ENCODE measurements around the gene APOE. TPM values are rescaled to one million over a fixed set of nuclear protein-coding genes. Genes with fewer than 3 reads are reported as not detected.
A peak's percentile ranks its signal among the peaks of the same experiment; 100 is the strongest.

Gene APOE
- total and polyA plus RNA-seq, 2 of the 13 experiments (the other 11 are each of a cell fraction or from before 2014, with no cell fraction given), result 1,328 to 1,470 TPM

- TF ChIP-seq, protein P1, sequence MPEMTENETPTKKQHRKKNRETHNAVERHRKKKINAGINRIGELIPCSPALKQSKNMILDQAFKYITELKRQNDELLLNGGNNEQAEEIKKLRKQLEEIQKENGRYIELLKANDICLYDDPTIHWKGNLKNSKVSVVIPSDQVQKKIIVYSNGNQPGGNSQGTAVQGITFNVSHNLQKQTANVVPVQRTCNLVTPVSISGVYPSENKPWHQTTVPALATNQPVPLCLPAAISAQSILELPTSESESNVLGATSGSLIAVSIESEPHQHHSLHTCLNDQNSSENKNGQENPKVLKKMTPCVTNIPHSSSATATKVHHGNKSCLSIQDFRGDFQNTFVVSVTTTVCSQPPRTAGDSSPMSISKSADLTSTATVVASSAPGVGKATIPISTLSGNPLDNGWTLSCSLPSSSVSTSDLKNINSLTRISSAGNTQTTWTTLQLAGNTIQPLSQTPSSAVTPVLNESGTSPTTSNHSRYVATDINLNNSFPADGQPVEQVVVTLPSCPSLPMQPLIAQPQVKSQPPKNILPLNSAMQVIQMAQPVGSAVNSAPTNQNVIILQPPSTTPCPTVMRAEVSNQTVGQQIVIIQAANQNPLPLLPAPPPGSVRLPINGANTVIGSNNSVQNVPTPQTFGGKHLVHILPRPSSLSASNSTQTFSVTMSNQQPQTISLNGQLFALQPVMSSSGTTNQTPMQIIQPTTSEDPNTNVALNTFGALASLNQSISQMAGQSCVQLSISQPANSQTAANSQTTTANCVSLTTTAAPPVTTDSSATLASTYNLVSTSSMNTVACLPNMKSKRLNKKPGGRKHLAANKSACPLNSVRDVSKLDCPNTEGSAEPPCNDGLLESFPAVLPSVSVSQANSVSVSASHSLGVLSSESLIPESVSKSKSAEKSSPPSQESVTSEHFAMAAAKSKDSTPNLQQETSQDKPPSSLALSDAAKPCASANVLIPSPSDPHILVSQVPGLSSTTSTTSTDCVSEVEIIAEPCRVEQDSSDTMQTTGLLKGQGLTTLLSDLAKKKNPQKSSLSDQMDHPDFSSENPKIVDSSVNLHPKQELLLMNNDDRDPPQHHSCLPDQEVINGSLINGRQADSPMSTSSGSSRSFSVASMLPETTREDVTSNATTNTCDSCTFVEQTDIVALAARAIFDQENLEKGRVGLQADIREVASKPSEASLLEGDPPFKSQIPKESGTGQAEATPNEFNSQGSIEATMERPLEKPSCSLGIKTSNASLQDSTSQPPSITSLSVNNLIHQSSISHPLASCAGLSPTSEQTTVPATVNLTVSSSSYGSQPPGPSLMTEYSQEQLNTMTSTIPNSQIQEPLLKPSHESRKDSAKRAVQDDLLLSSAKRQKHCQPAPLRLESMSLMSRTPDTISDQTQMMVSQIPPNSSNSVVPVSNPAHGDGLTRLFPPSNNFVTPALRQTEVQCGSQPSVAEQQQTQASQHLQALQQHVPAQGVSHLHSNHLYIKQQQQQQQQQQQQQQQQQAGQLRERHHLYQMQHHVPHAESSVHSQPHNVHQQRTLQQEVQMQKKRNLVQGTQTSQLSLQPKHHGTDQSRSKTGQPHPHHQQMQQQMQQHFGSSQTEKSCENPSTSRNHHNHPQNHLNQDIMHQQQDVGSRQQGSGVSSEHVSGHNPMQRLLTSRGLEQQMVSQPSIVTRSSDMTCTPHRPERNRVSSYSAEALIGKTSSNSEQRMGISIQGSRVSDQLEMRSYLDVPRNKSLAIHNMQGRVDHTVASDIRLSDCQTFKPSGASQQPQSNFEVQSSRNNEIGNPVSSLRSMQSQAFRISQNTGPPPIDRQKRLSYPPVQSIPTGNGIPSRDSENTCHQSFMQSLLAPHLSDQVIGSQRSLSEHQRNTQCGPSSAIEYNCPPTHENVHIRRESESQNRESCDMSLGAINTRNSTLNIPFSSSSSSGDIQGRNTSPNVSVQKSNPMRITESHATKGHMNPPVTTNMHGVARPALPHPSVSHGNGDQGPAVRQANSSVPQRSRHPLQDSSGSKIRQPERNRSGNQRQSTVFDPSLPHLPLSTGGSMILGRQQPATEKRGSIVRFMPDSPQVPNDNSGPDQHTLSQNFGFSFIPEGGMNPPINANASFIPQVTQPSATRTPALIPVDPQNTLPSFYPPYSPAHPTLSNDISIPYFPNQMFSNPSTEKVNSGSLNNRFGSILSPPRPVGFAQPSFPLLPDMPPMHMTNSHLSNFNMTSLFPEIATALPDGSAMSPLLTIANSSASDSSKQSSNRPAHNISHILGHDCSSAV (CRISPR knock-in tag; IDR thresholded peaks at IDR 0.05; ENCODE audit: borderline replicate concordance), result no peak
- TF ChIP-seq ZHX2 (IDR thresholded peaks at IDR 0.05; ENCODE audit: low read depth) (0 out of 2 replicates have a peak, but pooled peaks have one; percentile 13), ZHX2 (CRISPR knock-in tag; IDR thresholded peaks at IDR 0.05; ENCODE audit: borderline replicate concordance) (no peak), POLR2G (IDR thresholded peaks at IDR 0.05; ENCODE audit: low read depth, low read length) (peak; percentile 94), AKAP8 (CRISPR knock-in tag; IDR thresholded peaks at IDR 0.05) (no peak), GMEB2 (CRISPR knock-in tag; IDR thresholded peaks at IDR 0.05; ENCODE audit: low read depth) (no peak), SMAD1 (CRISPR knock-in tag; IDR thresholded peaks at IDR 0.05; ENCODE audit: borderline replicate concordance, low read depth) (no peak), STAT5B (CRISPR knock-in tag; IDR thresholded peaks at IDR 0.05) (no peak)
- TF ChIP-seq, protein P2, sequence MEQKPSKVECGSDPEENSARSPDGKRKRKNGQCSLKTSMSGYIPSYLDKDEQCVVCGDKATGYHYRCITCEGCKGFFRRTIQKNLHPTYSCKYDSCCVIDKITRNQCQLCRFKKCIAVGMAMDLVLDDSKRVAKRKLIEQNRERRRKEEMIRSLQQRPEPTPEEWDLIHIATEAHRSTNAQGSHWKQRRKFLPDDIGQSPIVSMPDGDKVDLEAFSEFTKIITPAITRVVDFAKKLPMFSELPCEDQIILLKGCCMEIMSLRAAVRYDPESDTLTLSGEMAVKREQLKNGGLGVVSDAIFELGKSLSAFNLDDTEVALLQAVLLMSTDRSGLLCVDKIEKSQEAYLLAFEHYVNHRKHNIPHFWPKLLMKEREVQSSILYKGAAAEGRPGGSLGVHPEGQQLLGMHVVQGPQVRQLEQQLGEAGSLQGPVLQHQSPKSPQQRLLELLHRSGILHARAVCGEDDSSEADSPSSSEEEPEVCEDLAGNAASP (CRISPR knock-in tag; IDR thresholded peaks at IDR 0.05; ENCODE audit: borderline replicate concordance), result no peak
Measured at GRCh38 chr19:44954649-44955504, 49.3 kb downstream of the APOE start, which contains the start of gene CLPTM1 (continued).

All from HepG2 (cell line).